Panc1 (cell line): ENCODE data around the gene ADAM33.

Experiments
- CTCF ChIP-seq: fragments of 450-650 bp; IDR thresholded peaks from 2 replicates; pipeline ENCODE4 v1.5.1; 2017; ENCODE audit warnings: mild to moderate bottlenecking
- POLR2AphosphoS5 ChIP-seq: IDR thresholded peaks from 2 replicates; pipeline ENCODE4 v1.6.1; 2012; ENCODE audit warnings: mild to moderate bottlenecking, low read depth, low read length, moderate library complexity
- TCF7L2 ChIP-seq: IDR thresholded peaks from 2 replicates; pipeline ENCODE4 v1.6.1; 2011; ENCODE audit warnings: mild to moderate bottlenecking, low read depth, low read length, inconsistent platforms

- TF ChIP-seq CTCF, result no peak
- no peak for TF ChIP-seq POLR2AphosphoS5
- no peak for TF ChIP-seq TCF7L2
These were observed 8.4 kb downstream of the ADAM33 start for GRCh38 chr20:3673221-3674070.
